H1 (cell line): ENCODE results near the gene POLRMT. TPM values are rescaled to one million over a fixed set of nuclear protein-coding genes. Genes with fewer than 3 reads are reported as not detected.
A peak's percentile ranks its signal among the peaks of the same experiment; 100 is the strongest.

Experiments used
- CTCF ChIA-PET: fragments of 300-600 bp; sonication (Branson Sonifier 250); formaldehyde crosslinking; loops from one replicate; lab custom pipeline; 2021; ENCODE audit not compliant: partially characterized antibody; lab: Charles Lee
- POLR2A ChIA-PET: fragments of 300-600 bp; sonication (Branson Sonifier 250); formaldehyde crosslinking; loops from one replicate; lab custom pipeline; 2021; ENCODE audit warnings: inconsistent platforms; ENCODE audit not compliant: partially characterized antibody; lab: Charles Lee
- DNase-seq, 2 experiments: peaks; one replicate each; pipeline versions ENCODE4 v3.0.0 to v3.0.0-alpha.2; 2010 to 2022; ENCODE audit warnings: low spot score in 2 of 2, low read depth in 1 of 2, mixed read lengths in 1 of 2
- FAIRE-seq: peaks from 2 replicates; lab custom pipeline; 2011; peaks lifted over from hg19 to GRCh38; lab: Jason Lieb, UNC
- H2AFZ ChIP-seq: 2 replicates; pipeline ENCODE4 v1.8.1; 2012; ENCODE audit warnings: low read length, inconsistent platforms
- H2AK5ac ChIP-seq: 2 replicates; pipeline ENCODE4 v1.6.1; 2013; ENCODE audit warnings: low read depth, low read length
- H2BK120ac ChIP-seq: replicated peaks from 2 replicates; pipeline ENCODE3; 2013; ENCODE audit warnings: low read depth, low read length, inconsistent platforms
- H2BK12ac ChIP-seq: 2 replicates; pipeline ENCODE4 v1.6.1; 2013; ENCODE audit warnings: low read depth, low read length
- H2BK15ac ChIP-seq: 2 replicates; pipeline ENCODE4 v1.6.1; 2013; ENCODE audit warnings: low read length
- H2BK20ac ChIP-seq: 2 replicates; pipeline ENCODE4 v1.6.1; 2013; ENCODE audit warnings: low read length
- H2BK5ac ChIP-seq: 2 replicates; pipeline ENCODE4 v1.6.1; 2013; ENCODE audit warnings: low read depth, low read length
- H3K14ac ChIP-seq: 2 replicates; pipeline ENCODE4 v1.6.1; 2013; ENCODE audit warnings: inconsistent platforms; ENCODE audit not compliant: insufficient read length
- H3K18ac ChIP-seq: 2 replicates; pipeline ENCODE4 v1.6.1; 2013; ENCODE audit warnings: low read length; ENCODE audit errors: extremely low read depth
- H3K23ac ChIP-seq: 2 replicates; pipeline ENCODE4 v1.6.1; 2013; ENCODE audit warnings: inconsistent platforms; ENCODE audit not compliant: insufficient read length
- H3K23me2 ChIP-seq: 2 replicates; pipeline ENCODE4 v1.6.1; 2013; ENCODE audit warnings: low read depth, low read length
- H3K27ac ChIP-seq: 2 replicates; pipeline ENCODE4 v1.6.1; 2011; ENCODE audit warnings: low read depth, low read length, inconsistent platforms
- H3K27me3 ChIP-seq, 4 experiments: replicated peaks in 1 of 4; 1 replicate in 1 of 4; 2 replicates in 3 of 4; pipeline versions ENCODE4 v1.6.1 to v1.8.1; 2011 to 2013; ENCODE audit warnings: low read length in 3 of 4, mild to moderate bottlenecking in 3 of 4, inconsistent platforms in 2 of 4, mixed read lengths in 2 of 4, moderate library complexity in 1 of 4; ENCODE audit not compliant: control insufficient read depth in 3 of 4, insufficient read depth in 3 of 4; ENCODE audit errors: extremely low read depth in 1 of 4
- H3K36me3 ChIP-seq, 4 experiments: 2 replicates each; pipeline versions ENCODE4 v1.6.1 to v1.8.1; 2011 to 2013; ENCODE audit warnings: mild to moderate bottlenecking in 4 of 4, low read length in 3 of 4, moderate library complexity in 2 of 4, control low read depth in 1 of 4, inconsistent platforms in 1 of 4; ENCODE audit not compliant: insufficient read depth in 4 of 4, control insufficient read depth in 2 of 4
- H3K4ac ChIP-seq: replicated peaks from 2 replicates; pipeline ENCODE3; 2013; ENCODE audit warnings: low read length, low read depth, mixed read lengths, inconsistent platforms; ENCODE audit not compliant: insufficient read length
- H3K4me1 ChIP-seq, 4 experiments: replicated peaks in 1 of 4; 1 replicate in 1 of 4; 2 replicates in 3 of 4; pipeline versions ENCODE4 v1.6.1 to v1.8.1; 2011 to 2013; ENCODE audit warnings: low read length in 3 of 4, inconsistent platforms in 2 of 4, mixed read lengths in 1 of 4; ENCODE audit not compliant: insufficient read depth in 4 of 4, control insufficient read depth in 3 of 4
- H3K4me2 ChIP-seq, 2 experiments: 2 replicates each; pipeline versions ENCODE4 v1.6.1 to v1.8.1; 2011 to 2013; ENCODE audit warnings: low read depth in 2 of 2, low read length in 2 of 2, control low read depth in 1 of 2, inconsistent platforms in 1 of 2, mild to moderate bottlenecking in 1 of 2; ENCODE audit not compliant: insufficient read depth in 1 of 2
- H3K4me3 ChIP-seq, 4 experiments: fragments of 200-600, 300-600 bp in 1 of 4; sonication (generic), shearing (Covaris generic), sonication (Bioruptor Twin) in 1 of 4; 2 replicates each; pipeline versions ENCODE4 v1.5.1 to v1.8.1; 2011 to 2016; ENCODE audit warnings: low read length in 4 of 4, low read depth in 3 of 4, control low read depth in 2 of 4, inconsistent platforms in 2 of 4, mild to moderate bottlenecking in 2 of 4, mixed read lengths in 1 of 4, moderate library complexity in 1 of 4; ENCODE audit not compliant: insufficient read depth in 2 of 4; ENCODE audit errors: extremely low read depth in 1 of 4
- H3K56ac ChIP-seq: replicated peaks from 2 replicates; pipeline ENCODE3; 2013; ENCODE audit warnings: low read depth, mild to moderate bottlenecking, mixed read lengths, low read length, inconsistent platforms; ENCODE audit not compliant: insufficient read length
- H3K79me1 ChIP-seq: 2 replicates; pipeline ENCODE4 v1.6.1; 2013; ENCODE audit warnings: low read depth, low read length, control low read depth
- H3K79me2 ChIP-seq, 2 experiments: 2 replicates each; pipeline versions ENCODE4 v1.6.1 to v1.8.1; 2012 to 2013; ENCODE audit warnings: low read length in 2 of 2, mild to moderate bottlenecking in 2 of 2, inconsistent platforms in 1 of 2; ENCODE audit not compliant: insufficient read depth in 2 of 2, control insufficient read depth in 1 of 2
- H3K9ac ChIP-seq, 4 experiments: replicated peaks in 1 of 4; 1 replicate in 1 of 4; 2 replicates in 3 of 4; pipeline versions ENCODE4 v1.6.1 to v1.8.1; 2011 to 2013; ENCODE audit warnings: low read depth in 3 of 4, low read length in 3 of 4, control low read depth in 2 of 4, mild to moderate bottlenecking in 2 of 4, moderate library complexity in 2 of 4, inconsistent platforms in 1 of 4; ENCODE audit errors: extremely low read depth in 1 of 4
- H3K9me3 ChIP-seq, 2 experiments: 2 replicates each; pipeline versions ENCODE4 v1.6.1 to v1.8.1; 2012 to 2013; ENCODE audit warnings: mild to moderate bottlenecking in 2 of 2, moderate library complexity in 2 of 2, control low read depth in 1 of 2, inconsistent platforms in 1 of 2, low read depth in 1 of 2, low read length in 1 of 2, mixed read lengths in 1 of 2; ENCODE audit not compliant: insufficient read depth in 2 of 2
- H4K20me1 ChIP-seq, 2 experiments: replicated peaks in 1 of 2; 2 replicates each; pipeline versions ENCODE3 to v1.8.1; 2011 to 2013; ENCODE audit warnings: inconsistent platforms in 2 of 2, low read length in 2 of 2, mild to moderate bottlenecking in 1 of 2; ENCODE audit not compliant: insufficient read depth in 2 of 2, control insufficient read depth in 1 of 2
- H4K5ac ChIP-seq: 2 replicates; pipeline ENCODE4 v1.6.1; 2013; ENCODE audit warnings: low read length, low read depth, mixed read lengths, inconsistent platforms; ENCODE audit not compliant: insufficient read length
- H4K8ac ChIP-seq: 2 replicates; pipeline ENCODE4 v1.8.0; 2013; ENCODE audit warnings: mild to moderate bottlenecking, moderate library complexity, low read length, inconsistent platforms; ENCODE audit not compliant: insufficient read depth; ENCODE audit errors: extremely low read depth
- H4K91ac ChIP-seq: replicated peaks from 2 replicates; pipeline ENCODE3; 2013; ENCODE audit warnings: low read length, mixed read lengths, inconsistent platforms; ENCODE audit not compliant: insufficient read length
- BCL11A ChIP-seq, 2 experiments: IDR thresholded peaks; one replicate each; pipeline ENCODE4 v1.6.1; 2011; ENCODE audit warnings: low read depth in 2 of 2, low read length in 2 of 2, mild to moderate bottlenecking in 2 of 2
- CBX8 ChIP-seq: fragments of 300-800, 300-1000 bp; sonication (generic); IDR thresholded peaks from 2 replicates; pipeline ENCODE4 v1.7.1; 2016; ENCODE audit warnings: low read depth, low read length, borderline replicate concordance
- CHD2 ChIP-seq: IDR thresholded peaks from 2 replicates; pipeline ENCODE4 v1.6.1; 2012; ENCODE audit warnings: low read length, improper control_type of control experiment
- EZH2 ChIP-seq: fragments of 200-600 bp; sonication (generic); IDR thresholded peaks from 2 replicates; pipeline ENCODE4 v1.7.1; 2012; ENCODE audit warnings: low read depth, mild to moderate bottlenecking, moderate library complexity, low read length, inconsistent platforms; ENCODE audit not compliant: severe bottlenecking
- JUN ChIP-seq: IDR thresholded peaks from 2 replicates; pipeline ENCODE4 v1.6.1; 2011; ENCODE audit warnings: low read depth, mild to moderate bottlenecking, improper control_type of control experiment, low read length
- KDM4A ChIP-seq: IDR thresholded peaks from one replicate; pipeline ENCODE4 v1.7.1; 2012; ENCODE audit warnings: low read depth, mild to moderate bottlenecking, moderate library complexity, low read length, inconsistent platforms; ENCODE audit not compliant: severe bottlenecking
- NRF1 ChIP-seq: IDR thresholded peaks from 2 replicates; pipeline ENCODE4 v1.6.1; 2011; ENCODE audit warnings: mild to moderate bottlenecking, low read depth, low read length, improper control_type of control experiment
- PHF8 ChIP-seq: fragments of 200-600 bp; sonication (generic); conservative IDR thresholded peaks from 2 replicates; pipeline ENCODE4 v1.7.1; 2012; ENCODE audit warnings: low read depth, mild to moderate bottlenecking, inconsistent platforms, low read length, moderate library complexity
- POU5F1 ChIP-seq: IDR thresholded peaks from 2 replicates; pipeline ENCODE4 v1.6.1; 2011; ENCODE audit warnings: low read depth, mild to moderate bottlenecking, low read length, moderate library complexity
- SAP30 ChIP-seq: fragments of 300-600 bp; sonication (generic); IDR thresholded peaks from 2 replicates; pipeline ENCODE4 v1.7.1; 2012; ENCODE audit warnings: low read length, moderate library complexity, mild to moderate bottlenecking, inconsistent platforms; ENCODE audit not compliant: insufficient read depth, insufficient replicate concordance
- TEAD4 ChIP-seq: IDR thresholded peaks from 2 replicates; pipeline ENCODE4 v1.6.1; 2012; ENCODE audit warnings: low read depth, low read length, inconsistent platforms, mixed read lengths
- WGBS, 2 experiments: shearing (Covaris generic) in 1 of 2; methylation state at CpG; one replicate each; pipeline versions ENCODE4 v1.1.6 to v1.1.7; 2013 to 2015; ENCODE audit warnings: low lambda C conversion rate in 2 of 2, mixed read lengths in 2 of 2, inconsistent platforms in 1 of 2, low coverage in 1 of 2, missing lambda C conversion rate in 1 of 2; ENCODE audit not compliant: insufficient replicate concordance in 2 of 2, insufficient coverage in 1 of 2, insufficient read length in 1 of 2; ENCODE audit errors: extremely low coverage in 1 of 2, missing lambda C conversion rate in 1 of 2; 5-methylcytosine and 5-hydroxymethylcytosine counted together
- polyA plus RNA-seq, 7 experiments: library from polyadenylated mRNA; depleted of rRNA in 3 of 7; stranded (reverse) in 5 of 7; unstranded in 2 of 7; fragments of >200 nt in 5 of 7; fragments of 200-250 nt in 2 of 7; gene quantifications; 1 replicate in 5 of 7; 2 replicates in 1 of 7; 4 replicates in 1 of 7; pipeline versions ENCODE4 v1.2.1 to v1.2.3, GENCODE V29; 2011 to 2013; ENCODE audit warnings: missing spikeins in 2 of 7, mixed read lengths in 2 of 7
- total RNA-seq: library from RNA; stranded (reverse); fragmentation: NEBNext Ultra II Directional; extraction: Animal tissue kit (Norgen Biotek cat#: 25700); gene quantifications from 2 replicates; pipeline ENCODE4 v1.2.1, GENCODE V29; 2021
- TF ChIP-seq, protein P1 (sequence below): IDR thresholded peaks from 2 replicates; pipeline ENCODE4 v1.6.1; 2012; ENCODE audit warnings: inconsistent platforms

Gene POLRMT
- total and polyA plus RNA-seq, 2 of the 8 experiments (the other 6 are each of a cell fraction or from before 2014, with no cell fraction given), result 93.0 to 111 TPM

DNA sequence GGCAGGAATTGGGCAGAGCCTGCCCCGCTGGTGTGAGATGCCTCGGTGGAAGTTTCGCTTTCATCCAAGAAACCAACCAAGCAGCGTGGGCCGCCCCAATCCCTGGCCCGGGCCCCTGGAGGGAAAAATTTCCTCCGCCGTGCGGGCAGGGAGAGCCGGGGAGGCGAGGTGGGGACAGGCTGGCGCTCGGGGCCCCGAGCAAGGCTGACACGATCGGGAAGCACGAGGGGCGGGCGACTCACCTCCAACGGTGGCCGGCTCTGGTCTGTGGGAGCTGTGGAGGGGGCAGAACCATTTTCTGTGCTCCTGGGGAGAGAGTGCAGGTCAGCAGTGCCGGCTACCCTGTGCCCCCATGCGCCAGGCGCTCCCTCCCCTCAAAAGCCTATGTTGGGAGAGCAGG lies 18.7 kb upstream of the POLRMT start:
- 80% methylated on average over 13 of the region's 24 CpGs; no CpG with 5 or more reads in 1 of the 2 experiments for WGBS, 2 experiments

More for the DNA sequence above, 18.7 kb upstream of the POLRMT start:
- H3K23ac ChIP-seq, result no peak overlapping the region
- H2AFZ ChIP-seq, result no peak overlapping the region
- no peak overlapping the region for H3K14ac ChIP-seq
- H2BK12ac ChIP-seq, result no peak overlapping the region
- no peak for FAIRE-seq
- H3K79me2 ChIP-seq, result peaks cover 14 to 48% of the 10 kb centered on the region in 2 experiments
- no peak overlapping the region for H2BK120ac ChIP-seq
- no peaks in the 10 kb centered on the region for H3K27me3 ChIP-seq
- no peaks in the 10 kb centered on the region for H3K9me3 ChIP-seq
- TF ChIP-seq, protein P1, sequence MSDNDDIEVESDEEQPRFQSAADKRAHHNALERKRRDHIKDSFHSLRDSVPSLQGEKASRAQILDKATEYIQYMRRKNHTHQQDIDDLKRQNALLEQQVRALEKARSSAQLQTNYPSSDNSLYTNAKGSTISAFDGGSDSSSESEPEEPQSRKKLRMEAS, result no peak
- TF ChIP-seq NRF1 (no peak), EZH2 (no peak), CHD2 (no peak), BCL11A (IDR thresholded peaks at IDR 0.05; ENCODE audit: low read depth in 2 of 2, low read length in 2 of 2) (no peak), KDM4A (no peak), TEAD4 (no peak), JUN (no peak), POU5F1 (no peak), CBX8 (no peak), SAP30 (no peak), PHF8 (no peak)
- H4K8ac ChIP-seq, result peak overlapping the region; percentile 62; the same call in 1 of the 2 replicates
- ChIA-PET CTCF (no interaction called here), POLR2A (interaction anchor here (1.3 kb wide), 1 partner anchor 28 kb away, joined by 3 read pairs; no protein-coding TSS in a partner anchor)
- H2BK20ac ChIP-seq, result no peak overlapping the region
- no peak overlapping the region for H4K91ac ChIP-seq
- peaks cover 29 to 34% of the 10 kb centered on the region in 2 experiments for H4K20me1 ChIP-seq
- no peak overlapping the region for H3K4ac ChIP-seq
- no peak overlapping the region for H3K9ac ChIP-seq
- no peaks in the 10 kb centered on the region for H3K4me1 ChIP-seq
- H2BK15ac ChIP-seq, result no peak overlapping the region
- H3K4me3 ChIP-seq, result no peak overlapping the region
- H2AK5ac ChIP-seq, result no peak overlapping the region
- H3K79me1 ChIP-seq, result peaks cover 14% of the 10 kb centered on the region
- H3K56ac ChIP-seq, result no peak overlapping the region
- H3K18ac ChIP-seq, result no peak overlapping the region
- H3K27ac ChIP-seq, result no peak overlapping the region
- peaks cover 2 to 54% (median 17%) of the 10 kb centered on the region in 4 experiments; a peak in 6 of 8 replicates for H3K36me3 ChIP-seq
- DNase-seq, result no peak
- no peak overlapping the region for H4K5ac ChIP-seq
- no peak overlapping the region for H2BK5ac ChIP-seq
- H3K4me2 ChIP-seq, result no peak overlapping the region
- no peaks in the 10 kb centered on the region for H3K23me2 ChIP-seq
